NB4 (cell line): ENCODE data around the gene FLACC1.

Experiments
- DNase-seq: peaks from one replicate; pipeline ENCODE4 v3.0.0; 2010; ENCODE audit warnings: low read depth
- H3K4me3 ChIP-seq: one replicate; pipeline ENCODE4 v1.5.1; 2011; ENCODE audit warnings: mild to moderate bottlenecking, low read depth, low read length, moderate library complexity
- MAX ChIP-seq: IDR thresholded peaks from 2 replicates; pipeline ENCODE4 v1.6.1; 2011; ENCODE audit warnings: low read depth, low read length
- MYC ChIP-seq: IDR thresholded peaks from 2 replicates; pipeline ENCODE4 v1.6.1; 2011; ENCODE audit warnings: low read depth, low read length
- POLR2A ChIP-seq: IDR thresholded peaks from 2 replicates; pipeline ENCODE4 v1.6.1; 2011; ENCODE audit warnings: mild to moderate bottlenecking; ENCODE audit not compliant: insufficient read length; ENCODE audit errors: extremely low read depth
- TF ChIP-seq, protein P1 (sequence below): IDR thresholded peaks from one replicate; pipeline ENCODE4 v1.5.1; 2012; ENCODE audit warnings: low read depth, low read length

The FLACC1 gene

GRCh38 chr2:201322772-201323171 is 34.4 kb downstream of the FLACC1 start:
- no peak for DNase-seq
- no peak for TF ChIP-seq MAX
- no peak for TF ChIP-seq MYC
- TF ChIP-seq POLR2A, result no peak
- TF ChIP-seq, protein P1, sequence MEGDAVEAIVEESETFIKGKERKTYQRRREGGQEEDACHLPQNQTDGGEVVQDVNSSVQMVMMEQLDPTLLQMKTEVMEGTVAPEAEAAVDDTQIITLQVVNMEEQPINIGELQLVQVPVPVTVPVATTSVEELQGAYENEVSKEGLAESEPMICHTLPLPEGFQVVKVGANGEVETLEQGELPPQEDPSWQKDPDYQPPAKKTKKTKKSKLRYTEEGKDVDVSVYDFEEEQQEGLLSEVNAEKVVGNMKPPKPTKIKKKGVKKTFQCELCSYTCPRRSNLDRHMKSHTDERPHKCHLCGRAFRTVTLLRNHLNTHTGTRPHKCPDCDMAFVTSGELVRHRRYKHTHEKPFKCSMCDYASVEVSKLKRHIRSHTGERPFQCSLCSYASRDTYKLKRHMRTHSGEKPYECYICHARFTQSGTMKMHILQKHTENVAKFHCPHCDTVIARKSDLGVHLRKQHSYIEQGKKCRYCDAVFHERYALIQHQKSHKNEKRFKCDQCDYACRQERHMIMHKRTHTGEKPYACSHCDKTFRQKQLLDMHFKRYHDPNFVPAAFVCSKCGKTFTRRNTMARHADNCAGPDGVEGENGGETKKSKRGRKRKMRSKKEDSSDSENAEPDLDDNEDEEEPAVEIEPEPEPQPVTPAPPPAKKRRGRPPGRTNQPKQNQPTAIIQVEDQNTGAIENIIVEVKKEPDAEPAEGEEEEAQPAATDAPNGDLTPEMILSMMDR, result no peak
- H3K4me3 ChIP-seq, result no peak overlapping the region

DNA sequence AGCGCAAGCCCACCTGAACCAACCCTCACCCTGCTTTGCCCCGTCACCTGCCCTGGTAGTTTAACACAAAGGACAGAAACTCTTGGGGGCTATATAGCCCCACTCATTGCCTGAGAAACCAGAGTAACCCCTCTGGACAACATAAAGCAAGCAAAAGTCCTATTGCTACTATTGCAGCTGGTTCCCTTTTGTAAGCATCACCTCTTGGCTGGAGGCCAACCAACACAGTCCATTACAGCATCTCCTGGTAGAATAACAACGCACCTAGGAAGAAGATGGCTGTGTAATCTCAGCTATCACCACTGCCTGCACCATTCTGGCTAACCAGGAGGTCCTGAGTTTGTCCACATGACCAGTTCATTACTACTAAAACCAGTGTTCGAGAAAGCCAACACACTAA is 36.4 kb downstream of the FLACC1 start:
- DNase-seq, result no peak
- H3K4me3 ChIP-seq, result no peak overlapping the region
- TF ChIP-seq MAX (no peak), POLR2A (no peak), MYC (no peak)
- TF ChIP-seq, protein P1, result no peak

DNA sequence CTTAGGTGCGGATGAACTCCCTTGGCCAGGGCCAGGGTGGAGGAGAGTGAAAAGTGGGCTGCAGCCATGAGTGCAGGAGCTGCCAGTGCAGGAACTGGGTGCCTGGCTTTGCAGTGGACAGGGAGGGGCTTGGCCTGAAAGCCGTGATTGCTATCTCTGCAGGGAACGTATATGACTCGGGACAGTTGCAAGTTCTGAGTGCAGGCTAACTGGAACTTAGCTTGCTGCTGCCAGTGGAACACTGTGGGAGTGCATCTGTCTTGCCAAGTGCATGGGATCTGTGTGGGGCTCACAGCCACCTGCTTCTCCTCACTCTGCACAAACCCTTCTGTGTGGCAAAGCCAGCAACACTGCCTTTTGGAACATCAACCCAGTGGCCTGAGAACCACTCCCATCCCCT is 36.9 kb downstream of the FLACC1 start:
- no peak overlapping the region for H3K4me3 ChIP-seq
- no peak for DNase-seq
- TF ChIP-seq MAX, result no peak
- TF ChIP-seq POLR2A, result no peak
- TF ChIP-seq, protein P1, result no peak
- no peak for TF ChIP-seq MYC

- no peak overlapping the region for H3K4me3 ChIP-seq
- TF ChIP-seq POLR2A (no peak), MYC (no peak)
- TF ChIP-seq, protein P1, result no peak
- no peak for DNase-seq
These were observed 37.6 kb downstream of the FLACC1 start for GRCh38 chr2:201319511-201319910.

DNA sequence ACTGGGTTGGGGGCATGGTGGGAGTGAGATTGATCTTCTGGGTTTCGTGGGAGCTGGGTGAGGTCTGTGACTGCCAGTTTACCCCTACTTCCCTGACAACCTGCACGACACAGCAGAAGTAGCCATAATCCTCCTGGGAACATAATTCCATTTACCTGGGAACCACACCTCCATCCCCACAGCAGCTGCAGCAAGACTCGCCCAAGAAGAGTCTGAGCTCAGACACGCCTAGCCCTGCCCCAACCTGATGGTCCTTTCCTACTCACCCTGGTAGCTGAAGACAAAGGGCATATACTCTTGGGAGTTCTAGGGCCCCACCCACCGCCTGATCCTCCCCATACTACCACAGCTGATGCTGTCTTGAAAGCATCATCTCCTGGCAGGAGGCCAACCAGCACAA is 43.8 kb downstream of the FLACC1 start:
- DNase-seq, result no peak
- H3K4me3 ChIP-seq, result no peak overlapping the region
- TF ChIP-seq POLR2A (no peak), MYC (no peak), MAX (no peak)
- TF ChIP-seq, protein P1, result no peak

- TF ChIP-seq MYC (no peak), MAX (no peak), POLR2A (no peak)
- TF ChIP-seq, protein P1, result no peak
These were observed 48.2 kb downstream of the FLACC1 start for GRCh38 chr2:201308914-201309313.

More at GRCh38 chr2:201308914-201309313, 48.2 kb downstream of the FLACC1 start:
- no peak for DNase-seq
- H3K4me3 ChIP-seq, result no peak overlapping the region
